IMR-90 (cell line): ENCODE results near the gene SIPA1L3. TPM values are rescaled to one million over a fixed set of nuclear protein-coding genes. Genes with fewer than 3 reads are reported as not detected.

Source experiments
- ATAC-seq: fragments of 200-7000 bp; cut with Tn5 transposase; 2 replicates; pipeline ENCODE4 v1.9.1; 2020; ENCODE audit warnings: low read depth, mild to moderate bottlenecking, moderate library complexity
- BruUV-seq: library from RNA; stranded (reverse); fragments of 400-500 nt; replicated peaks from 2 replicates; lab custom pipeline; 2021; lab: Mats Ljungman, UMichigan
- CTCF ChIA-PET: fragments of 300-600 bp; formaldehyde crosslinking; extraction: SDS; loops from one replicate; lab custom pipeline; 2021; ENCODE audit warnings: antibody characterized with exemption; lab: Yijun Ruan, JAX
- POLR2A ChIA-PET: fragments of 300-600 bp; sonication (Branson Sonifier 250); formaldehyde crosslinking; loops from one replicate; lab custom pipeline; 2022; ENCODE audit warnings: antibody characterized with exemption; ENCODE audit not compliant: unreplicated experiment; lab: Charles Lee
- DNase-seq: peaks from one replicate; pipeline ENCODE4 v3.0.0; 2013
- H2AFZ ChIP-seq: replicated peaks from 2 replicates; pipeline ENCODE3; 2013; ENCODE audit warnings: low read length, mild to moderate bottlenecking; ENCODE audit not compliant: poor library complexity
- H2AK5ac ChIP-seq: 2 replicates; pipeline ENCODE4 v1.6.1; 2013; ENCODE audit warnings: low read depth, low read length, inconsistent platforms
- H2AK9ac ChIP-seq: replicated peaks from 2 replicates; pipeline ENCODE3; 2013; ENCODE audit warnings: mild to moderate bottlenecking, low read depth, low read length, moderate library complexity; ENCODE audit not compliant: poor library complexity
- H2BK120ac ChIP-seq: 2 replicates; pipeline ENCODE4 v1.6.1; 2013; ENCODE audit warnings: low read depth, low read length, inconsistent platforms
- H2BK15ac ChIP-seq: 3 replicates; pipeline ENCODE4 v1.6.1; 2013; ENCODE audit warnings: low read depth, low read length, inconsistent platforms
- H2BK20ac ChIP-seq: 2 replicates; pipeline ENCODE4 v1.6.1; 2013; ENCODE audit warnings: low read depth, mild to moderate bottlenecking, inconsistent platforms, low read length, moderate library complexity
- H2BK5ac ChIP-seq: 2 replicates; pipeline ENCODE4 v1.6.1; 2013; ENCODE audit warnings: mild to moderate bottlenecking, low read depth, low read length, inconsistent platforms; ENCODE audit not compliant: poor library complexity, severe bottlenecking
- H3K14ac ChIP-seq: replicated peaks from 2 replicates; pipeline ENCODE4 v1.6.1; 2013; ENCODE audit warnings: low read depth, low read length, inconsistent platforms
- H3K18ac ChIP-seq: 2 replicates; pipeline ENCODE4 v1.6.1; 2013; ENCODE audit warnings: low read depth, low read length, control low read depth
- H3K23ac ChIP-seq: 2 replicates; pipeline ENCODE4 v1.6.1; 2013; ENCODE audit warnings: low read depth, low read length, inconsistent platforms
- H3K27ac ChIP-seq: 2 replicates; pipeline ENCODE4 v1.5.1; 2013; ENCODE audit warnings: mild to moderate bottlenecking, control low read depth, low read length; ENCODE audit not compliant: insufficient read depth
- H3K27me3 ChIP-seq: 2 replicates; pipeline ENCODE4 v1.6.1; 2013; ENCODE audit warnings: low read length; ENCODE audit not compliant: control insufficient read depth, insufficient read depth
- H3K36me3 ChIP-seq: 2 replicates; pipeline ENCODE4 v1.6.1; 2013; ENCODE audit warnings: low read length, mixed read lengths; ENCODE audit not compliant: control insufficient read depth, insufficient read depth
- H3K4ac ChIP-seq: 2 replicates; pipeline ENCODE4 v1.6.1; 2013; ENCODE audit warnings: low read depth, low read length, inconsistent platforms
- H3K4me1 ChIP-seq: 2 replicates; pipeline ENCODE4 v1.6.1; 2013; ENCODE audit warnings: low read length, mixed read lengths; ENCODE audit not compliant: control insufficient read depth, insufficient read depth
- H3K4me2 ChIP-seq: 2 replicates; pipeline ENCODE4 v1.6.1; 2013; ENCODE audit warnings: low read depth, mild to moderate bottlenecking, control low read depth, low read length, moderate library complexity
- H3K4me3 ChIP-seq: 2 replicates; pipeline ENCODE4 v1.5.1; 2013; ENCODE audit warnings: low read depth, mild to moderate bottlenecking, control low read depth, low read length, moderate library complexity; ENCODE audit not compliant: insufficient read depth
- H3K56ac ChIP-seq: 2 replicates; pipeline ENCODE4 v1.6.1; 2013; ENCODE audit warnings: low read length, inconsistent platforms; ENCODE audit not compliant: insufficient read depth; ENCODE audit errors: extremely low read depth
- H3K79me1 ChIP-seq, 2 experiments: 2 replicates each; pipeline ENCODE4 v1.6.1; 2013; ENCODE audit warnings: low read length in 2 of 2, inconsistent platforms in 1 of 2, low read depth in 1 of 2
- H3K9ac ChIP-seq: 2 replicates; pipeline ENCODE4 v1.6.1; 2013; ENCODE audit warnings: low read depth, low read length, control low read depth
- H3K9me1 ChIP-seq: 2 replicates; pipeline ENCODE4 v1.6.1; 2013; ENCODE audit warnings: low read length, inconsistent platforms; ENCODE audit not compliant: insufficient read depth
- H3K9me3 ChIP-seq: 2 replicates; pipeline ENCODE4 v1.6.1; 2013; ENCODE audit warnings: low read length; ENCODE audit not compliant: control insufficient read depth, insufficient read depth
- H4K20me1 ChIP-seq: 2 replicates; pipeline ENCODE4 v1.6.1; 2013; ENCODE audit warnings: low read length, inconsistent platforms; ENCODE audit not compliant: insufficient read depth
- H4K5ac ChIP-seq: 2 replicates; pipeline ENCODE4 v1.6.1; 2013; ENCODE audit warnings: mild to moderate bottlenecking, low read depth, low read length, control low read depth
- H4K8ac ChIP-seq, 2 experiments: 2 replicates each; pipeline ENCODE4 v1.6.1; 2013; ENCODE audit warnings: low read depth in 2 of 2, low read length in 2 of 2, control low read depth in 1 of 2, inconsistent platforms in 1 of 2
- H4K91ac ChIP-seq: 2 replicates; pipeline ENCODE4 v1.6.1; 2013; ENCODE audit warnings: low read depth, low read length, inconsistent platforms; ENCODE audit not compliant: insufficient read depth
- MAFK ChIP-seq: IDR thresholded peaks from 2 replicates; pipeline ENCODE4 v1.6.1; 2012; ENCODE audit warnings: low read depth, low read length, improper control_type of control experiment
- NFE2L2 ChIP-seq: fragments of 150-350 bp; IDR thresholded peaks from 2 replicates; pipeline ENCODE4 v1.6.1; 2016; ENCODE audit warnings: low read depth, mild to moderate bottlenecking, low read length
- RAD21 ChIP-seq: IDR thresholded peaks from 2 replicates; pipeline ENCODE4 v1.6.1; 2012; ENCODE audit warnings: low read length, improper control_type of control experiment
- USF2 ChIP-seq: fragments of 150-350 bp; IDR thresholded peaks from 2 replicates; pipeline ENCODE4 v1.6.1; 2017; ENCODE audit warnings: mild to moderate bottlenecking, antibody characterized with exemption, low read length, low read depth
- WGBS, 2 experiments: methylation state at CpG; one replicate each; pipeline versions ENCODE4 v1.1.5 to v1.1.7; 2013; ENCODE audit warnings: missing lambda C conversion rate in 2 of 2; ENCODE audit not compliant: insufficient read length in 1 of 2; ENCODE audit errors: extremely low coverage in 2 of 2; 5-methylcytosine and 5-hydroxymethylcytosine counted together
- dilution Hi-C: fragments of 300-500 bp; cut with HindIII; formaldehyde crosslinking; loops from one replicate; pipeline ENCODE4 v1.14.3; 2018; ENCODE audit warnings: low sequenced_read_pairs; ENCODE audit not compliant: unreplicated experiment
- in situ Hi-C: fragments of 300-500 bp; cut with MboI; formaldehyde crosslinking; loops from 3 replicates; pipeline ENCODE4 v1.14.3; 2019; ENCODE audit warnings: low sequenced_read_pairs, inconsistent platforms, mixed read lengths
- intact Hi-C: fragments of 100-400 bp; cut with micrococcal nuclease; formaldehyde crosslinking; loops from 2 replicates; pipeline ENCODE4 v1.10.0; 2022
- polyA plus RNA-seq, 3 experiments: library from polyadenylated mRNA; depleted of rRNA; stranded (reverse); fragments of >200 nt; gene quantifications; 2 replicates each; pipeline ENCODE4 v1.2.3, GENCODE V29; 2012; ENCODE audit warnings: low replicate concordance in 1 of 3
- total RNA-seq: library from RNA; depleted of rRNA; stranded (reverse); fragments of >200 nt; gene quantifications from 2 replicates; pipeline ENCODE4 v1.2.3, GENCODE V29; 2012

SIPA1L3 gene
- total and polyA plus RNA-seq, 2 of the 4 experiments (the other 2 are of a cell fraction): 4.1 to 9.4 TPM

- TF ChIP-seq USF2 (no peak), NFE2L2 (no peak)
Measured at GRCh38 chr19:38031423-38031770, 124.4 kb downstream of the SIPA1L3 start (continued).

GRCh38 chr19:38032151-38032550 is 125.1 kb downstream of the SIPA1L3 start:
- Histone ChIP-seq H3K36me3 (peaks cover 5% of the 10 kb centered on the region), H2AK5ac (no peak overlapping the region; the same call in 1 of the 2 replicates), H3K9me3 (peaks cover 2% of the 10 kb centered on the region; the same call in 1 of the 2 replicates), H3K79me1 (peaks cover 46 to 95% of the 10 kb centered on the region in 2 experiments), H3K4ac (peak overlapping the region; percentile 73; the same call in 1 of the 2 replicates), H4K5ac (peak overlapping the region; percentile 85; the same call in 1 of the 2 replicates), H4K91ac (no peak overlapping the region; the same call in 1 of the 2 replicates), H2BK5ac (peak overlapping the region; percentile 86), H3K4me3 (no peak overlapping the region), H3K9ac (no peak overlapping the region), H3K27me3 (no peaks in the 10 kb centered on the region), H3K14ac (0 out of 2 replicates have a peak overlapping the region, but pooled peaks have one; percentile 19), H3K9me1 (peaks cover 32% of the 10 kb centered on the region), H3K56ac (no peak overlapping the region), H3K4me1 (peaks cover 35% of the 10 kb centered on the region), H2BK20ac (peak overlapping the region; percentile 33; the same call in 1 of the 2 replicates), H3K27ac (0 out of 2 replicates have a peak overlapping the region, but pooled peaks have one; percentile 5), H3K23ac (0 out of 2 replicates have a peak overlapping the region, but pooled peaks have one; percentile 3), H2AK9ac (no peak overlapping the region), H4K8ac (0 out of 4 replicates have a peak overlapping the region, but pooled peaks of 1 of the 2 experiments have one; percentile 5), H3K18ac (peak overlapping the region; percentile 71; the same call in 1 of the 2 replicates), H2AFZ (no peak overlapping the region), H2BK120ac (peak overlapping the region; percentile 64; the same call in 1 of the 2 replicates), H2BK15ac (peak overlapping the region; percentile 11; the same call in 1 of the 3 replicates), H4K20me1 (peaks cover 14% of the 10 kb centered on the region), H3K4me2 (peak overlapping the region; percentile 38; the same call in 1 of the 2 replicates)
- DNase-seq (peak; percentile 74), ATAC-seq (peak; percentile 42)
- BruUV-seq: no TSS peak
- WGBS, 2 experiments: no CpG with 5 or more reads among the region's 4 CpGs
- POLR2A ChIA-PET: interaction anchor here (0.7 kb wide), 1 partner anchor 74 kb away, joined by 4 read pairs; no protein-coding TSS in a partner anchor
- CTCF ChIA-PET: interaction anchor here (0.7 kb wide), 1 partner anchor 63 kb away, joined by 4 read pairs; no protein-coding TSS in a partner anchor
- dilution Hi-C loops (no loop called here), in situ Hi-C loops (no loop called here), intact Hi-C loops (no loop called here)
- TF ChIP-seq RAD21 (no peak), MAFK (peak; percentile 79)
